MG63 (cell line): Measurements from ENCODE around the gene FKBP7. TPM values are rescaled to one million over a fixed set of nuclear protein-coding genes. Genes with fewer than 3 reads are reported as not detected.
"Not testable (repeated sequence)": the region's sequence is repeated elsewhere in the genome, so short reads cannot be mapped to it uniquely, and the experiment has no call there.

Experiments
- DNase-seq: peaks from one replicate; pipeline ENCODE4 v3.0.0-alpha.2; 2020
- H3K27me3 ChIP-seq: fragments of 250-450 bp; sonication (Bioruptor Pico); 2 replicates; pipeline ENCODE4 v1.5.1; 2020; ENCODE audit warnings: mild to moderate bottlenecking, moderate library complexity
- H3K36me3 ChIP-seq: fragments of 250-450 bp; sonication (Bioruptor Pico); 2 replicates; pipeline ENCODE4 v1.5.1; 2020; ENCODE audit warnings: mild to moderate bottlenecking, moderate library complexity
- H3K4me3 ChIP-seq: fragments of 250-450 bp; sonication (Bioruptor Pico); 2 replicates; pipeline ENCODE4 v1.5.1; 2020; ENCODE audit warnings: mild to moderate bottlenecking, moderate library complexity
- H3K9me3 ChIP-seq: fragments of 250-450 bp; sonication (Bioruptor Pico); 2 replicates; pipeline ENCODE4 v1.5.1; 2020; ENCODE audit warnings: mild to moderate bottlenecking, moderate library complexity
- total RNA-seq: library from RNA; depleted of rRNA; stranded (reverse); fragments of >200 nt; shearing (Covaris generic); gene quantifications from 2 replicates; pipeline ENCODE4 v1.2.3, GENCODE V29; 2014; ENCODE audit warnings: low replicate concordance

FKBP7 gene
- total RNA-seq, 1 experiment from 2014 or later, result 21.6 TPM

DNA sequence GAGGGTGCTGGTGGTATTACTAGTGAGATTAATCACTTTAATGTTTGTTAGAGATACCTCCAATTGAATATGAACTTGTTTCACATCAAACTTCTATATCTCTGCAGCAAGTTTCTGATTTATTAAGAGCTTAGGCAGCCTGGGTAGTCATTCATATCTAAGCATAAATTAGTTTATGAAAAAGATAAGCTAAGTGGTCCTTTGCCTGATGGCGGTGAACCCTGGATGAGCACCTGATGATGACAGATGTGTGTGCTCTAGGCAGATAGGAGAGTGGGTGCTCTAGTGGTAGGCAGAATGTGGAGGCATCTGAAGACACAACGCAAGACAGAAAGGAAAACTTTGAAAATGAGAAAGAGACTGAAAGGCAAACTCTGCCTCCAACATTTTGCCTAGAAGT, 5.0 kb downstream of the FKBP7 start:
- DNase-seq, result no peak
- no peaks in the 10 kb centered on the region for H3K36me3 ChIP-seq
- no peak overlapping the region for H3K4me3 ChIP-seq
- H3K27me3 ChIP-seq, result no peaks in the 10 kb centered on the region
- no peaks in the 10 kb centered on the region for H3K9me3 ChIP-seq

DNA sequence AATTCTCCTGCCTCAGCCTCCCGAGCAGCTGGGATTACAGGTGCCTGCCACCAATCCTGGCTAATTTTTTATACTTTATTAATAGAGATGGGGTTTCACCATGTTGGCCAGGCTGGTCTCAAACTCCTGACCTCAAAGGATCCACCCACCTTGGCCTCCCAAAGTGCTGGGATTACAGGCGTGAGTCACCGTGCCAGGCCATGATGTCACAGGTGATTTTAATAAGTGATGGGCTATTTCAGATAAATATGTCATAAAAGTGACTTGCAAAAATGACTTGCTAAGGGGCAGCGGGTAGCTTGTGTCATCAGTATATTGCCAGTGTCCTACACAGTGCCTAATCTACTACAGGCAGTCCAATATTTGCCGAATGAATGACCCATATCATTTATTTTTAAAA, 7.1 kb downstream of the FKBP7 start:
- not testable (repeated sequence) for H3K27me3 ChIP-seq, H3K4me3 ChIP-seq, DNase-seq, H3K36me3 ChIP-seq, H3K9me3 ChIP-seq

DNA sequence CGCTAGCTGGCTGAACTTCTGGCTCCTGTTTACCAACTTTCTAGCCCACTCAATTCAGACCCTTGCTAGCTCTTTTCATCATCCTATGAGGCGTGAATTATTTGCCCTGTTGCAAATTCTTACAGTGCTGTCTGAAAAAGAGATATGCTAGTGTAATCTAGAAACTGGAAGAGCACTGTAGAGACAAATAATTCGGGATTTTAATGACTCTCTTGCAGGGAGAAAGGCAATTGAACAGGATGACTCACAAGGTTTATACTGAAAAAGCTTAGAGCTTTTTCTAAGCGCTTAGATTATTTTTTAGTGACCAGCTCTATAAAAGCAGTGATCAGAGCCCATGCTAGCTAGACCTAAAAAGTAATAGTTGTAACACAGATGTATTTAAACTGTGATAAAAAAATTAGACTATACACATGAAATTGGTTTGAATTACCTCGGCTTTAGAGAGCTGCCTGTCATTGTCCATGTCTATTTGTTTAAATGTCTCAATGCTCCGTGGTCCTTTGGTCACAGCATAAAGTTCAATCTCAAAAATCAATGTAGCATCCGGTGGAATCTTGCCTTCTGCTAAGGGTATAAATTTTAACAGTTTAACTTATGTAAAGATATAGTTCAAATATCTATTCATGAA, 9.1 kb downstream of the FKBP7 start:
- no peak for DNase-seq
- Histone ChIP-seq H3K27me3 (no peaks in the 10 kb centered on the region), H3K36me3 (no peaks in the 10 kb centered on the region), H3K9me3 (no peaks in the 10 kb centered on the region), H3K4me3 (no peak overlapping the region)

DNA sequence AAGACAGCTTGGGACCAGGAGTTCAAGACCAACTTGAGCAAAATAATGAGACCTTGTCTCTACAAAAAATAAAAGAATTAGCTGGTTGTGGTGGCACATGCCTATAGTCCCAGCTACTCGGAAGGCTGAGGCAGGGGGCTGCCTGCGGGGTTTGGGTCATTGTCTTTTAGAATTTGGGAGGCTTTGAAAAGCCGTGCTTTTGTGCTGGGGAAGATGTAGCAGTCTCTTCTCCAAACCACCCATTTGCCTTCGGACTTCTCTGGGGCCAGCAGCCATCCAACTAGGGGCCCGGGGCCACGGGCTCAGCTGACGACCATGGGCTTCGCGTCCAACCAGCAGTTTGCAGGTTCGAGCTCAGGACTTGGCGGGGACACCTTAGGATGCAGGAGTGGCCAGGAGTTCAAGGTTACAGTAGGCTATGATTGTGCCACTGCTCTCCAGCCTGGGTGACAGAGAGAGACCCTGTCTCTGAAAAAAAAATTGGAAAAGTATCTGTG, 21.0 kb downstream of the FKBP7 start:
- H3K4me3 ChIP-seq, result no peak overlapping the region
- no peaks in the 10 kb centered on the region for H3K9me3 ChIP-seq
- no peaks in the 10 kb centered on the region for H3K36me3 ChIP-seq
- no peak for DNase-seq
- H3K27me3 ChIP-seq, result no peaks in the 10 kb centered on the region

DNA sequence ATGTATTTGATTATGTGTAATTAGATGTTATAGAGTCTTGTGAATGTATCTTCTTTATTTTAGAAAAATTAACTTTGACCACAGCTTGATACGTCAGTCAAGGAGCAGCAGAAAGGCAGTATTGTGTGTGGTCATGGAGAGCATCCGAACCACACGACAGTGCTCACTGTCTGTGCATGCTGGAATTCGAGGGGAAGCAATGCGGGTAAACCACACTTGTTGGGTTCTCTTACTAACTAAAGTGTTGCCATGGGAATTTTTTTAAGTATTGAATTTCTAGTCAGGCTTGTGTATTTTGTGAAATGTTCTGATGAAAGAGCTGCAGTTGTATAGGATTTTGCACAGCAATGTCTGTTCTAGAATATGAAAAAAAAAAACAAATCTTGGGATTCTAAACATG, 22.5 kb downstream of the FKBP7 start:
- Histone ChIP-seq H3K4me3 (no peak overlapping the region), H3K27me3 (no peaks in the 10 kb centered on the region), H3K9me3 (no peaks in the 10 kb centered on the region), H3K36me3 (no peaks in the 10 kb centered on the region; the same call in 1 of the 2 replicates)
- no peak for DNase-seq

DNA sequence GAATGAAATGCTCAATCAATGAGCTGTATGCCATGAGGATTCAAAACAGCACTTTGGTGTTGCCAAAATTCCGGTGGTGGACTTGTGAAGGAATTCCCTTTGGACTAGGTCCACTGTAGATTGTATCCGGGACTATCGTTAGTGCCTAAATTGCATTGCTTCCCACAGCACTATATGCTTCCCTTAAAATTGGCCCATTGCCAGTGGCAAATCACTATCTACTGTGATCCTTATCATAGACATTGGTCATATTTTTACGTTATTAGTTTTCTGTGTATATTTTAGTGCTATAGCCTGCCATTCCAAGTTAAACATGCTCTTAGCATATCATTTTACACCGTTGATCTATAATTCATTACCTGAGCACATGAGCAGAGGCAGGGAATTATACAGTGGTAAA, 25.5 kb downstream of the FKBP7 start:
- H3K4me3 ChIP-seq, result no peak overlapping the region
- no peak for DNase-seq
- H3K36me3 ChIP-seq, result peaks cover 20% of the 10 kb centered on the region
- H3K9me3 ChIP-seq, result no peaks in the 10 kb centered on the region
- no peaks in the 10 kb centered on the region for H3K27me3 ChIP-seq

DNA sequence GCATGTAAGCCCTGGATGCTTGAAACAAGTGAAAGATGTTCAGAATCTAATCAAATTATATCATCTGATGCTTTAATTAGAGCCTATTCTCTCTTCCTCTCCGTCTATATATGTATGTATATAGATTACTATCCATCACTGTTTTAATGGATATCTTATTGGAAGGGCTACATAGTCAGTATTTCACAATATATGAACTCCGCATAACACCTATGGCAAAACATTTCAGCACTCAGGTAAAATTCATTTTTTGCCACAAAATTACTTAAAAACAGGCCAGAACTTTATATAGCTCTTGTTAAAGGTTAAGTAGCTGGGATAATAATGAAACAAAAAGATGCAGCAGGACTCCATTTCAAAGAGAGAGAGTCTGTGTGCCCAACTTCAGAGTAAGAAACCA, 26.1 kb downstream of the FKBP7 start:
- no peak for DNase-seq
- H3K36me3 ChIP-seq, result peaks cover 24% of the 10 kb centered on the region
- H3K9me3 ChIP-seq, result no peaks in the 10 kb centered on the region
- no peak overlapping the region for H3K4me3 ChIP-seq
- H3K27me3 ChIP-seq, result no peaks in the 10 kb centered on the region

DNA sequence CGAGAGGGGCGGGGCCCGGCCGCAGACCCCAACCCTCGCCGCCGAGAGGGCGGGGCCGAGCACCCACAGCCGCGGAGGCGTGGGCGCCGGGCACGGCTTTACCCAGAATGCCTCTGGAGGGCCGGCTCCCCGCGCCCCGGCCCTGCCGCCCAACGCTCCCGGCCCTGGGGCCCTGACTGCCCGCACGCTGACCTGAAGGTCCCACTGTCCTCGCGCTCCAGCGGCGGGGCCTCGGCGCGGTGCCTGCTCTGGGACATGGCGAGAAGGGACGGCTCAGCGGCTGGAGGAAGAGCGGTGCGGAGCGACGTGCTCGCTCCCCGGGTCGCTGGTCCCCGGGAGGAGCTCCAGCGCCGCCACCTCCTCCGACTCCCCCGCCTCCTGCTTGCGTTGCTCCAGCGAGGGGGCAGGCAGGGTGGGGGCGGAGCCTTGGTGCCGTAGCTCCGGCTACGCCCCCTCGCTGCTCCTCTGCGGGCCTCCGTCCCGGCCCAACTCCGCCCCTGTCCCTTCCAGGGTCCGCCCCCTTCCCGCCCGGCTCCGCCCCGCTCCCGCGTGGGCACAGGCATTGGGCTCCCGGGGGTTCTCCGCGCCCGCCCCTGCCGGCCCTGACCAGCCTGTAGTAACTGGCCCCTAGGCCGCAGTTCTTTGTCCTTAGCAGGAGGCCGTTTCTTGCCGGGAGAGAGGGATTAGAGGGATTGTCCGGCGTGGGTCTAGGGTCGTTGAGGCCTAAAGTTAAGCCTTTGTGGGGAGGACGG, 27.4 kb downstream of the FKBP7 start, which contains the start of the genes PJVK and PRKRA:
PJVK (plus strand) TSS at position 605 of the 752 bp plus-strand sequence. CDS start 2,032 bp downstream, outside the sequence.
PRKRA (minus strand) TSS at position 402 of the 752 bp plus-strand sequence; CDS start at position 257, 145 bp downstream.
- no peaks in the 10 kb centered on the region for H3K27me3 ChIP-seq
- H3K36me3 ChIP-seq, result peaks cover 36% of the 10 kb centered on the region
- DNase-seq, result peak; percentile 96
- H3K9me3 ChIP-seq, result no peaks in the 10 kb centered on the region
- peak within 1 kb of the TSS; percentile 99 for H3K4me3 ChIP-seq

DNA sequence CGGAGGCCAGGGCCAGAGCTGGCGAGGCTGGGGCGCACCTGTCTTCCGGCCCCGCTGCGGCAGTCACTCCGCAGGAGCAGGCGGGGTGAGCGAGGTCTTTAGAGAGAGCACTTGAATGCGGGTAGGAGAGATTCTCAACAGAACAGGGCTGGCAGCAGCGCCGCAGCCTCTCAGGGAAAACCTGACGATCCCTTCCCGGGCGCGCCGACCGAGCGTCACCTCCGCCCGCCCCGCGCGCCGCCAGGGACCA, 28.0 kb downstream of the FKBP7 start:
- no peak for DNase-seq
- Histone ChIP-seq H3K4me3 (peak overlapping the region; percentile 99), H3K36me3 (peaks cover 41% of the 10 kb centered on the region), H3K9me3 (no peaks in the 10 kb centered on the region), H3K27me3 (no peaks in the 10 kb centered on the region)

DNA sequence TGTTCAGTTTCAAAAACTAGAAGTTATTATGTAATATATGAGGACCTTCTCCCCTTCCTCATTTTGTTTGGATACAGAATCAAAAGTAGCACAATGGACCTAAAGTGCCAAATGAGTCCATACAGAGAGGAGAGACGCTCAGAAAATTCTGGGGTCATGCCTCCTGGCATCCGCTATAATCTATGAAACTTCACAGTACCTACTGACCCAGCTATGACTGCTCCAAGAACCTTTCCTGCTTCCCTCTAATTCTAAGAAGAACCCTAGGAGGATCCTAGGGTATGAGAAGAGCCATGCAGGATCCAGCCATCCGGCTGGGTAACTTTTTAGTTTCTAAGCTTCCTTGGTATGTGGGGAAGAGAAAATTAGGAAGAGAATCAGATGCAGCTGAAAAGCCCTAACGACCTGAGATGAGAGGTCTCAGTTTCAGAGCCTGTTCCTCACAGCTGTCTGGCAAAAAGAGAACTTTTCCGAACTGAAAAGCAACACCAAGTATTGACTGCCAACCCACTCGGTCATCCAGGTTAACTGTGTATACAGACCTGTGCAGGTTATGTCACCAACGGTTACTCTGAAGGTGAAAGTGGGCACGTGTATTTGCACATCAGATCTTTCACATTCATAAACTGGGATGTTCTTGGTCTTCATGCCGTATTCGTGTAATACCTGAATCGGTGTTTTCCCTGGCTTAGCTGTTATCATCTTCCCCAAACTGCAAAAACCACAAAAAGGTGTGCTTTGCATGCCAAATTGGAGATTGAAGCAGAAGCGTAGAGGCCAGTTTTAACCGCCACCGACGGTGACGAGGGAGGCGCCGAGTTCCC, 28.5 kb downstream of the FKBP7 start:
- peaks cover 46% of the 10 kb centered on the region for H3K36me3 ChIP-seq
- H3K9me3 ChIP-seq, result no peaks in the 10 kb centered on the region
- H3K27me3 ChIP-seq, result no peaks in the 10 kb centered on the region
- no peak for DNase-seq
- peak overlapping the region; percentile 99 for H3K4me3 ChIP-seq

DNA sequence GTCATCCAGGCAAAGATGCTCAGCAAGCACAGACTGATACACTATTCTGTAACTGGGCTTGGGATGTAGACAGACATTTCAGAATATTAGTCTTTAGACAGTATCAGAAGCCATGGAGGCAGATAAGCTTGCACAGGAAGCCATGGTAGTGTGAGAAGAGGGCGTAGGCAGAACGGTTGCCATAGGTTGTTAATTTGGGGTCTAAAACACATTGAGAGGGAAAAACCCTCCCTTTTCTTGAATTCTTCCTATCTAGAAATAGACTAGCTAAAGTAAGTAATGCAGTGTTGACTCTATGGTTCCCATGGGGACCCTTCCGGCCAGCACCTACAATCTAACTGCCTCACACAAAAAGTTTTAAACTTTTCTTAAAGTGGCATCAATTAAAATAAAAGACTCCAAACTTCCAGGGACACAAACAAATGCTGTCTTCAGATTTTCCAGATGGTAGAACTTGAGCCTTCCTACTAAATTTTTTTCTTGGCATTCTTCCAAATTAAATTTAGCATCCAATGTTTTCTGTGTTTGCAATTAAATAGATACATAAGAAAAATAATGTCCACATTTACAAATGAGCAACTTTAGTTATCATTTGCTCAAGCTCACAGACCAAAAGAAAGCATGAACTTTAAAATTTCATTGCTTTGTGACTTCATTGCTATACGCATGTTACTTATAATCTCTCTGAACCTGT, 29.3 kb downstream of the FKBP7 start:
- H3K27me3 ChIP-seq, result no peaks in the 10 kb centered on the region

DNA sequence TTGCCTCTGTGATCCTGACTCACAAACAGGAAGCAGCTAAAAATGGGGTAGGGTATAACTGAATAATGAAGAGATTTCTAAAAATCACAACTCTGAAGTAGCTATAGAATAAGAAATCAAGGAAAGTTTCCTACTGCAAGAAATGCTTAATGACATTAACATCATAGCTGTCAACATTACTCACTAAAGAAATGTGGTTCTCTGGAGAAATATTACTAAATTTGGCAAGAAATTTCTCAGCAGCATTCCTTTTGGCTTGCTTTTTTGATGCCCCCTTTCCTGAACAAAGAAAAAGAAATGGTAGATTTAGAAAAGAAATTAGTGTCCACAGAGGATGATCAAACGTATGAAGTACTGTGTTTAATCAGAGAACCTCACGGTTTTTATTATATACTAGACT, 37.0 kb downstream of the FKBP7 start:
- Histone ChIP-seq H3K27me3 (no peaks in the 10 kb centered on the region), H3K9me3 (no peaks in the 10 kb centered on the region), H3K36me3 (peaks cover 66% of the 10 kb centered on the region), H3K4me3 (no peak overlapping the region)
- DNase-seq, result no peak

More for the DNA sequence above, 29.3 kb downstream of the FKBP7 start:
- Histone ChIP-seq H3K36me3 (peaks cover 54% of the 10 kb centered on the region), H3K9me3 (no peaks in the 10 kb centered on the region), H3K4me3 (peak overlapping the region; percentile 99)
- DNase-seq, result no peak

DNA sequence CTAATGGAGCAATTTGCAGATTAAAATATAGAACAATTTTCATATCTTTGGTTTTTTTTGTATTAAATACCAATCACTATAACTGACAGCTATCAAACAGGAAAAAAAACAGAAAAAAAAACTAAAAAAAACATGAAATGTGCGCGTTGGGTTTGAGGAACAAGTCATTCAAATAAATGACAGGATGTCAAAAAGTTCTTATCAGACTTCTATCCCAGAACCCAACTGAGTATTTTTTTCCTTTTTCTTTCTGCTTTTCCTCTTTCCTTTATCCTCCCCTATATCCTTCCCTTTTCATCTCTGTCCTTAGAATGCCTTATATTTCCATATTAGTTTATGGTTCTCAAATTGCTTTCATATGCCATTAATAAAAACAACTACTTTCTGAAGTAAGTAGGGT, 41.7 kb downstream of the FKBP7 start:
- no peaks in the 10 kb centered on the region for H3K9me3 ChIP-seq
- H3K4me3 ChIP-seq, result no peak overlapping the region
- DNase-seq, result no peak
- H3K27me3 ChIP-seq, result no peaks in the 10 kb centered on the region
- H3K36me3 ChIP-seq, result peaks cover 51% of the 10 kb centered on the region

DNA sequence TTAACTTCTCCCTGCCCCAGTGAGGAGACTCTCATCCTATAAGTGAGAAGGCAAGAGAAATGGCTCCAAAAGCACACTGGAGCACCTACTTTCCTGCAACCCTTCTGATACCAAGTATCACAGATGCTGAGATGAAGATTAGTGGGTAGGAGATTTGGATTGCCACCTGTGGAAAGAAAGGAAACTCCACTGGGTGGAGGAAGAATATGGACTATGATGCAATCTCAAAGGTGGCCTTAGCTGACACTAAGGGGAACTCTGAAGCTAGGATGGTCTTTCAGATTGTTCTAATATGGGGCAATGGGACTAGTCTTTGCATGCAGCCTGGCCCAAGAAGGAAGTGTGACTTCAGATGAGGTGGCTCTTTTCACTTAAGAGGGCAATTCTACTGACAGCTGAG, 49.1 kb downstream of the FKBP7 start:
- no peaks in the 10 kb centered on the region for H3K9me3 ChIP-seq
- no peak for DNase-seq
- no peaks in the 10 kb centered on the region for H3K27me3 ChIP-seq
- H3K4me3 ChIP-seq, result no peak overlapping the region
- peaks cover 49% of the 10 kb centered on the region for H3K36me3 ChIP-seq

DNA sequence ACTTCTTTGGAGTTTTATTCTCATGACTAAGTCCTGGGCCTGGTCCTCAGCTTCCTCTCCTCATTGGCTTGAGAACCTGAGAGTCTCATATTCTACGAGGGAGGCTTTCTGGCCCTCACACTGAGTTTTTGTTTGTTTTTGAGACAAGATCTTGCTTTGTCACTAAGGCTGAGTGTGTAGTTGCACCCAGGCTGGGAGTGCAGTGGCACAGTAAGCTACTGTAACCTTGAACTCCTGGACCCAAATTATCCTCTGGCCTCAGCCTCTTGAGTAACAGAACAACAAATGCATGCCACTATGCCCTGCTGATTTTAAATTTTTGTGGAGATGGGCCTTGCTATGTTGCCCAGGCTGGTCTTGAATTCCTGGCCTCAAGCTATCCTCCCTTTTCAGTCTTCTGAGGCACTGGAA, 50.0 kb downstream of the FKBP7 start:
- H3K27me3 ChIP-seq, result no peaks in the 10 kb centered on the region
- no peak overlapping the region for H3K4me3 ChIP-seq
- DNase-seq, result no peak
- no peaks in the 10 kb centered on the region for H3K9me3 ChIP-seq
- peaks cover 48% of the 10 kb centered on the region for H3K36me3 ChIP-seq

DNA sequence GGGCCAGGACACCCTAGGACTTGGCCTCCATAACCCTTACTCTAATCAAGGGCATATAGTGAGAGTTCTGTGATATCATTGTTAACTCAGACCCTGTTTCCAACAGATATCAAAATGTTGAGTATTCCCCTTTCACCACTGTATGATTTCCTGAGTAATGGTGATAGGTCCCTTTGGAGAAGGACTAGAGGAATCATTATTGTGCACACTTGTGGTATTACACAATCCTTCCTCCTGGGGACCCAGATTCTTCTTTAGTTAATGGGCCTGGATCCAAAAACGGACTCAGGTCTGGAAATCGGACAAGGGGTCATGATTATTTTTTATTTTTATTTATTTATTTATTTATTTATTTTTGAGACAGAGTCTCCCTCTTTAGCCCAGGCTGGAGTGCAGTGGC, 50.9 kb downstream of the FKBP7 start:
- Histone ChIP-seq H3K4me3 (no peak overlapping the region), H3K36me3 (peaks cover 39% of the 10 kb centered on the region), H3K9me3 (no peaks in the 10 kb centered on the region), H3K27me3 (no peaks in the 10 kb centered on the region)
- no peak for DNase-seq

DNA sequence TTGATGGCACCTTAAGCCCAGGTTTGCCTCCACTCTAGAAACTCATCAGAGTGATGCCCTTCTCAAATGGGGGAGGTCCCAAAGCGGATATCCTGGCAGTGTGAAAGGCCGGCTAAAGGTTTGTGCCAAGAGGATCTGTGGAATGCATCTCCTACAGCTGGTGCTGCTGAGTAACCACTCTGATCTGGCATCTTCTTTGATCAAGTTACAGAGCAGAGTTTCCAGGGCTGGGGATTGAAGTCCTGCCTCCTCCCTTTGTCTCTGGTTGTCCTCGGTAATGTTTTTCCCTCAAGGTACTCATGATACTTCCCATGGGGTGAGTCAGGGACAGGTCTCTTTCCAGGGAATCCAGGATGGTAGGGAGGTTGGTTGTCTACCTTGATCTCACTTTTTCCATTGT, 52.0 kb downstream of the FKBP7 start:
- peaks cover 28% of the 10 kb centered on the region for H3K36me3 ChIP-seq
- H3K27me3 ChIP-seq, result no peaks in the 10 kb centered on the region
- H3K4me3 ChIP-seq, result no peak overlapping the region
- no peak for DNase-seq
- H3K9me3 ChIP-seq, result no peaks in the 10 kb centered on the region
